ENCODE data around the gene RAB19.

The RAB19 gene

GRCh38 chr7:140476698-140477261 is 72.9 kb downstream of the RAB19 start:
- no peak for TF ChIP-seq CTCF (IDR thresholded peaks at IDR 0.05)
- DNase-seq (ENCODE audit: low spot score): no peak
- H3K4me3 ChIP-seq: no peak overlapping the region
- H3K27ac ChIP-seq: no peak overlapping the region

Data from coronary artery (tissue), 2 donors.